NB4 (cell line): ENCODE results near the gene ETNPPL.
"Not testable (repeated sequence)": the region's sequence is repeated elsewhere in the genome, so short reads cannot be mapped to it uniquely, and the experiment has no call there.

Experiments
- DNase-seq: peaks from one replicate; pipeline ENCODE4 v3.0.0; 2010; ENCODE audit warnings: low read depth
- H3K4me3 ChIP-seq: one replicate; pipeline ENCODE4 v1.5.1; 2011; ENCODE audit warnings: mild to moderate bottlenecking, low read depth, low read length, moderate library complexity
- MYC ChIP-seq: IDR thresholded peaks from 2 replicates; pipeline ENCODE4 v1.6.1; 2011; ENCODE audit warnings: low read depth, low read length
- POLR2A ChIP-seq: IDR thresholded peaks from 2 replicates; pipeline ENCODE4 v1.6.1; 2011; ENCODE audit warnings: mild to moderate bottlenecking; ENCODE audit not compliant: insufficient read length; ENCODE audit errors: extremely low read depth
- TF ChIP-seq, protein P1 (sequence below): IDR thresholded peaks from one replicate; pipeline ENCODE4 v1.5.1; 2012; ENCODE audit warnings: low read depth, low read length
- TF ChIP-seq, protein P2 (sequence below): IDR thresholded peaks from 2 replicates; pipeline ENCODE4 v1.6.1; 2011; ENCODE audit warnings: low read depth, low read length

ETNPPL gene

DNA sequence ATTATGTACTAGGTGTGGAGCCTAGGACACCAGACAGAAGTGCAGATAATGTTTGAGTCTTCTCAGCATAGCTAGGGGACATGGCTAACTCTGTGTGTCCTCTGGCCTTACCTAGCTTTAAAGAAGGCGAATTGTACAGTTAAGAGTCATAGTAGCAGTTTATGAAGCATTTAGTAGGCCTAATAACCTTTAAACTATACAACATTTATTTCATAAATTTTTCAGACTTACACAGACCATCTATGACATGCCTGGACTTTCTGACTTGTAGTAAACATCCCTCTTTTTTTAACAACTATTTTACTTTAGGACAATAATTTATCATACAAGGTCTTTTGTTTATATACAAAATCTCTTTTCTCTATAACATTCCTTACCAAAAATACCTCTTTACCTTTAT lies 37.4 kb downstream of the ETNPPL start:
- no peak overlapping the region for H3K4me3 ChIP-seq
- TF ChIP-seq, protein P1, sequence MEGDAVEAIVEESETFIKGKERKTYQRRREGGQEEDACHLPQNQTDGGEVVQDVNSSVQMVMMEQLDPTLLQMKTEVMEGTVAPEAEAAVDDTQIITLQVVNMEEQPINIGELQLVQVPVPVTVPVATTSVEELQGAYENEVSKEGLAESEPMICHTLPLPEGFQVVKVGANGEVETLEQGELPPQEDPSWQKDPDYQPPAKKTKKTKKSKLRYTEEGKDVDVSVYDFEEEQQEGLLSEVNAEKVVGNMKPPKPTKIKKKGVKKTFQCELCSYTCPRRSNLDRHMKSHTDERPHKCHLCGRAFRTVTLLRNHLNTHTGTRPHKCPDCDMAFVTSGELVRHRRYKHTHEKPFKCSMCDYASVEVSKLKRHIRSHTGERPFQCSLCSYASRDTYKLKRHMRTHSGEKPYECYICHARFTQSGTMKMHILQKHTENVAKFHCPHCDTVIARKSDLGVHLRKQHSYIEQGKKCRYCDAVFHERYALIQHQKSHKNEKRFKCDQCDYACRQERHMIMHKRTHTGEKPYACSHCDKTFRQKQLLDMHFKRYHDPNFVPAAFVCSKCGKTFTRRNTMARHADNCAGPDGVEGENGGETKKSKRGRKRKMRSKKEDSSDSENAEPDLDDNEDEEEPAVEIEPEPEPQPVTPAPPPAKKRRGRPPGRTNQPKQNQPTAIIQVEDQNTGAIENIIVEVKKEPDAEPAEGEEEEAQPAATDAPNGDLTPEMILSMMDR = no peak
- TF ChIP-seq MYC (no peak), POLR2A (no peak)
- TF ChIP-seq, protein P2, sequence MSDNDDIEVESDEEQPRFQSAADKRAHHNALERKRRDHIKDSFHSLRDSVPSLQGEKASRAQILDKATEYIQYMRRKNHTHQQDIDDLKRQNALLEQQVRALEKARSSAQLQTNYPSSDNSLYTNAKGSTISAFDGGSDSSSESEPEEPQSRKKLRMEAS = no peak
- DNase-seq = no peak

DNA sequence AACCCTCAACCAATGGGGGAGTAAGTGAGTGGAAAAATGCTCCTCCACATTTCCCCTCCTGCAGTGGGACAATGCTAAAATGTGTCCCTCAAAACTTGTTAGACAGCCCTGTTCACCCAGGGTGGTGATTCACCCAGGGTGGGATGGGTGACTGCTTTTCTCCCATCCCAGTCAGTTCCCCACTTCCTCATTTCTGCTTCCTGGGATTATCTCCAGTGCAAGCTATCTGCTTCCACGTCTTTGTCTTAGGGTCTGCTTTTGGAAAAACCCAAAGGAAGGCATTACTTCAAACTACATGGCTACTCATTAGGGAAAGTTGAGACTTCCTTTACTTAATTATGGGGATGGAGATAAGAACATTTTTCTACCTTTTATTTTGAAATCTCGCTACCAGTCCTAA lies 45.5 kb downstream of the ETNPPL start:
- TF ChIP-seq POLR2A = no peak
- no peak for TF ChIP-seq MYC
- TF ChIP-seq, protein P1 = no peak
- TF ChIP-seq, protein P2 = no peak
- no peak overlapping the region for H3K4me3 ChIP-seq
- DNase-seq = no peak

DNA sequence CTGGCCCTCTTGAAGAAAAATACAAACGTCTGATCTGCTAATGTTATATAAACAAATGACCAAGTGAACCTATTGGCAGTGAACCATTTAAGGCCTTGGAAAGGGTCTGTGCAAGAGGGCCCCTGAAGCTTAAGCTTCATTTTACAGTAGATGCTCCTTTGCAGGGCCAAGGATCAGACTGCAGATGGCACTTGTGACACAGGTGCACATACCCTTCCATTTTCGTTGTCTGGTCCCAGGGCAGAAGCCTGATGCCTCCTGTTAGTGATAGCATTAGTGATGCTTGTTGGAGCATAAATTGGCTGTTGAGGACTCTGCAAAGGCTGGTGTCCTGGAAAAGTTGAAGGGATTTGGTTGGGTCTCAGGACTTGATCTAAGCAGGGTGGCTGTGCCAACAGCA lies 46.5 kb downstream of the ETNPPL start:
- no peak for DNase-seq
- TF ChIP-seq, protein P2 = no peak
- TF ChIP-seq POLR2A (no peak), MYC (no peak)
- TF ChIP-seq, protein P1 = no peak
- H3K4me3 ChIP-seq = no peak overlapping the region

DNA sequence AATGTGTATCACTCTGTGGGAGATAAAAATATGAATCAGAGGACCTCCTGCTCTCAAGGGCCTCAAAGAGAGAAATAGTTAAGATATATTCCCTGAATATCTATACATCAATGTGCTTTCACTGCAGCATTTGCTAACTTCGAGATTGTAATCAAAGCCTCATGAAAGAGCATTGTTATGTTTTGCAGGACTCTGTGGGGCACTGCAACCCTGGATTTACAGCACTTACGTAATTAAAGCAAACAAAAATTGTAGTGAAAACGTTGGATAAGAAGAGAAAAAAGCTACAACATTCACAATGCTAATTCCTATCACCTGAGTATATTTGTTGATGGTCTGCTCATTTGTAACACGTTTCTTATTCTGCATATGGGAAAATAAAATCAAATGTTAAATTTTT lies 48.0 kb downstream of the ETNPPL start:
- no peak for DNase-seq
- no peak overlapping the region for H3K4me3 ChIP-seq
- no peak for TF ChIP-seq POLR2A
- TF ChIP-seq MYC = no peak
- TF ChIP-seq, protein P2 = no peak
- TF ChIP-seq, protein P1 = no peak

DNA sequence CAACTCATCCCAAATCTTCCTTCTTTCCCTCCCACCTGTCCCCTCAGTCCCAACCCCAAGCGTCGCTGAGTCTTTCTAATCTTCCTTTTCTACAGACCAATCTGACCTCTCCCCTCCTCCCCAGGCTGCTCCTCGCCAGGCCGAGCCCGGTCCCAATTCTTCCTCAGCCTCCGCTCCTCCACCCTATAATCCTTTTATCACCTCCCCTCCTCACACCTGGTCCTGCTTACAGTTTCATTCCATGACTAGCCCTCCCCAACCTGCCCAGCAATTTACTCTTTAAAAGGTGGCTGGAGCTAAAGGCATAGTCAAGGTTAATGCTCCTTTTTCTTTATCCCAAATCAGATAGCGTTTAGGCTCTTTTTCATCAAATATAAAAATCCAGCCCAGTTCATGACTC lies 52.3 kb downstream of the ETNPPL start:
- not testable (repeated sequence) for H3K4me3 ChIP-seq, DNase-seq

DNA sequence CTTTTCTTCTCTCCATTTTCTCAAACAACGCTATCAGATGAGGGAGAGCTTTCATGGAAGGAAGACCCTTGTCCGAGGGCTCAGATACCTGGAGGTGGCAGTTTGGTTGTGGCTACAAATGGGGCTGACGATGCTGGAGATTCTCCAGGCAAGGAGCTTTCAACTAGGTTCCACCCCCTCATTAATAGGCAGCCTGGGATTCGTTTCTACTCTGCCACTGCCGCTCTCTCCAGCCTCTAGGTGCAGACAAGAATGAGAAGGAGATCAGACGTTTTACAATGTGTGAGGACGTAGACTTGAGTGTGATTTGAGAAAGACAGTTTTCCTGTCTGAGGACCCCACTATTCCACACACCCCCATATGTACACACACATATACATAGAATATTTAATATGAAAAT lies 53.1 kb downstream of the ETNPPL start:
- H3K4me3 ChIP-seq = no peak overlapping the region
- TF ChIP-seq, protein P2 = no peak
- TF ChIP-seq POLR2A (no peak), MYC (no peak)
- TF ChIP-seq, protein P1 = no peak
- no peak for DNase-seq
